ENCODE results near the gene SLC26A1. TPM values are rescaled to one million over a fixed set of nuclear protein-coding genes. Genes with fewer than 3 reads are reported as not detected.
A peak's percentile ranks its signal among the peaks of the same experiment; 100 is the strongest.
"Not testable (repeated sequence)": the region's sequence is repeated elsewhere in the genome, so short reads cannot be mapped to it uniquely, and the experiment has no call there.

Gene SLC26A1
- total RNA-seq, 2 experiments from 2014 or later = 0.25 to 0.65 TPM

GRCh38 chr4:985123-985830, 7.9 kb downstream of the SLC26A1 start:
- DNase-seq (peak; percentile 81), ATAC-seq (ENCODE audit: low read depth) (peak; percentile 48)
- Mint-ChIP-seq H3K4me1 (peaks cover 12% of the 10 kb centered on the region), H3K4me3 (peak overlapping the region; percentile 49), H3K27me3 (no peaks in the 10 kb centered on the region), H3K27ac (no peak overlapping the region), H3K9me3 (no peaks in the 10 kb centered on the region), H3K36me3 (no peaks in the 10 kb centered on the region)
- POLR2A ChIA-PET = no interaction called here

DNA sequence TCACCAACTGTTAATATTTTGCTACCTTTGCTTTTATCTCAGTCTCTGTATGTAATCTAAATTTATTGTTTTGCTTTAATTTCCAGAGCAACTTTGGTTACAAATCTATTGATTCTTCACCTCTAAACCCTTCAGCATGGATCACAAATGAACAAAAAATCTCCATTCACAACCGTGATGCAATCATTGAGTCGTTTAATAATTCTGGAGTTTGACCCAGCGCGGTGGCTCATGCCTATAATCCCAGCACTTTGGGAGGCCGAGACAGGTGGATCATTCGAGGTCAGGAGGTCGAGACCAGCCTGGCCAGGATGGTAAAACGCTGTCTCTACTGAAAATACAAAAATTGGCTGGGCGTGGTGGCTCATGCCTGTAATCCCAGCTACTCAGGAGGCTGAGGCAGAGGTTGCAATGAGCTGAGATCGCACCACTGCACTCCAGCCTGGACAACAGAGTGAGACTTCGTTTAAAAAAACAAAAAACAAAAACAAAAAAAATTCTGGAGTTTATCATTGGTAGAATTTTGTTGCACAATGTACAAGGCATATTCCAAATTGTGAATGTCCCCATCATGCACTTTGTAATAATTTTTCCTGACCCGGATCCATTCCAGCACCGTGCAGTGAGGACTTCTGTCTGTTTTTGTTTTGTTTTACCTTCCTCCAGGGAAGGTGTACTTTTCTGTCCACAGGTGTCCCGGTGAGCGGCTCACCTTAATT, 8.7 kb downstream of the SLC26A1 start:
- DNase-seq (no peak), ATAC-seq (ENCODE audit: low read depth) (no peak)
- peak overlapping the region; percentile 49 for H3K4me3 Mint-ChIP-seq
- no peak overlapping the region for H3K27ac Mint-ChIP-seq
- peaks cover 12% of the 10 kb centered on the region for H3K4me1 Mint-ChIP-seq
- H3K9me3 Mint-ChIP-seq = no peaks in the 10 kb centered on the region
- no peaks in the 10 kb centered on the region for H3K36me3 Mint-ChIP-seq
- POLR2A ChIA-PET = no interaction called here
- no peaks in the 10 kb centered on the region for H3K27me3 Mint-ChIP-seq

DNA sequence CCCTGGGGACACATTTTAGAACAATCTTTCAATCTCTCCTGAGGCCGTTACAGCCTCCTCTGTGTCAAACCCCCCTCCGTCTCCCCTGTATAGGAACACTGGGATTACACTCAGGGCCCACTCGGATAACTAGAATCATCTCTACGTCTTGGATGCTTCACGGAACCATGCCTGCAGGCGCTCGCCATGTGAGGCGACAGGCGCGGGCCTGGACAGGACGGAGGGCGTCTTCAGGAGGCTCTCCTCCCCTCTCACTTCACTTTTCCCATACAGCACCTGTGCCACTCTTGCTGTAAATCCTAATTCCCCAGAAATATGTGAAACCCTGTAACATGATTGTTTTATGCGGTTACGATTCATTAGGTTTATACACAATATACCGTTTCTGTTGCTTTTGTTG, 10.4 kb downstream of the SLC26A1 start:
- Mint-ChIP-seq H3K27me3 (no peaks in the 10 kb centered on the region), H3K4me1 (peaks cover 12% of the 10 kb centered on the region), H3K9me3 (no peaks in the 10 kb centered on the region), H3K4me3 (no peak overlapping the region), H3K36me3 (no peaks in the 10 kb centered on the region), H3K27ac (no peak overlapping the region)
- DNase-seq = no peak
- POLR2A ChIA-PET = no interaction called here
- ATAC-seq (ENCODE audit: low read depth) = no peak

DNA sequence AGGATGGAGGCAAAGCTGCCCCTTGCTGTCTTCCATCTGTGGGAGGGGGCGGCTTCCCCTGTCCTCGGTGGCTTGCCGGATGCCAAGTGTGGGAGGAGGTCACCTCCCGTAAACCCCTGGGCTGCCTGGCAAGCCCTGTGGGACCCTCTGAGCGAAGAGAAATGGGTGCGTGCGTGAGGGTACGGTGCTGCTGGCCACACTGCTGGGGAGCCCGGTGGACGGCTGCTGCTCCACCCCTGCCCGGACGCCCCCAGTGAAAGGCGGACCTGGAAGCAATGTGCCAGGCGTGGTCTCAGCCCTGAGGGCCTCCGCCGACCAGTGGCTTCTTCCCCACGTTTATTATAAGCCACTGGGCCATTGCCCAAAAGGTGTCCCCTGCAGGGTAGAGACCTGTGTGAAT, 10.9 kb downstream of the SLC26A1 start:
- no peak for DNase-seq
- H3K4me1 Mint-ChIP-seq = peaks cover 12% of the 10 kb centered on the region
- ATAC-seq (ENCODE audit: low read depth) = no peak
- H3K4me3 Mint-ChIP-seq = no peak overlapping the region
- no peak overlapping the region for H3K27ac Mint-ChIP-seq
- POLR2A ChIA-PET = no interaction called here
- no peaks in the 10 kb centered on the region for H3K27me3 Mint-ChIP-seq
- no peaks in the 10 kb centered on the region for H3K9me3 Mint-ChIP-seq
- H3K36me3 Mint-ChIP-seq = no peaks in the 10 kb centered on the region

GRCh38 chr4:978957-979701, 14.1 kb downstream of the SLC26A1 start:
- Mint-ChIP-seq H3K36me3 (no peaks in the 10 kb centered on the region), H3K27me3 (no peaks in the 10 kb centered on the region), H3K4me3 (no peak overlapping the region), H3K4me1 (peaks cover 4% of the 10 kb centered on the region), H3K9me3 (no peaks in the 10 kb centered on the region), H3K27ac (no peak overlapping the region)
- ATAC-seq (ENCODE audit: low read depth) (no peak), DNase-seq (no peak)
- POLR2A ChIA-PET = no interaction called here

- H3K9me3 Mint-ChIP-seq; H3K4me1 Mint-ChIP-seq; DNase-seq; ATAC-seq (ENCODE audit: low read depth); H3K27me3 Mint-ChIP-seq; H3K36me3 Mint-ChIP-seq; H3K4me3 Mint-ChIP-seq; POLR2A ChIA-PET; H3K27ac Mint-ChIP-seq: not testable (repeated sequence)
Measured at GRCh38 chr4:976016-976415, 17.2 kb downstream of the SLC26A1 start.

DNA sequence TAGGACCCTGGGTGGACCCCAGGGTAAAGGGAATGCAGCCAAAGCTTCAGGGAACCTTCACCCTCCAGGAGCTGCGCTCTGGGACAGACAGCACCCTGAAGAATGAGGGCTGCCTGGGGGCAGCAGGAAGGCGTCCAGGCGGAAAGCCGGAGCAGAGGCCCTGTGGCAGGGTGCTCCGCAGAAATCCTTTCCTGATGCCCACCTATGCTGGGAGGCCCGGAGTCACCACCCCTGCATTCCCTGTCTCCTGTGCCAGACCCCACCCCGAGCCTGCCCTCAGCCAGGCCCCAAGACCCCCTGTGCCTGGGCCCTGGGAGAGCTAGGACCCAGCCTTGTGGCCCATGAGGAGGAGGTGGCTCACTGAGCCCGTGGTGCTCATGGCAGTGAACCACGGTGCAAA, 18.5 kb downstream of the SLC26A1 start:
- no peak overlapping the region for H3K27ac Mint-ChIP-seq
- peaks cover 11% of the 10 kb centered on the region for H3K4me1 Mint-ChIP-seq
- ATAC-seq (ENCODE audit: low read depth) (no peak), DNase-seq (no peak)
- no peaks in the 10 kb centered on the region for H3K9me3 Mint-ChIP-seq
- H3K36me3 Mint-ChIP-seq = no peaks in the 10 kb centered on the region
- POLR2A ChIA-PET = interaction anchor here (0.5 kb wide), 1 partner anchor 35 kb away, joined by 3 read pairs; no protein-coding TSS in a partner anchor
- no peaks in the 10 kb centered on the region for H3K27me3 Mint-ChIP-seq
- no peak overlapping the region for H3K4me3 Mint-ChIP-seq

DNA sequence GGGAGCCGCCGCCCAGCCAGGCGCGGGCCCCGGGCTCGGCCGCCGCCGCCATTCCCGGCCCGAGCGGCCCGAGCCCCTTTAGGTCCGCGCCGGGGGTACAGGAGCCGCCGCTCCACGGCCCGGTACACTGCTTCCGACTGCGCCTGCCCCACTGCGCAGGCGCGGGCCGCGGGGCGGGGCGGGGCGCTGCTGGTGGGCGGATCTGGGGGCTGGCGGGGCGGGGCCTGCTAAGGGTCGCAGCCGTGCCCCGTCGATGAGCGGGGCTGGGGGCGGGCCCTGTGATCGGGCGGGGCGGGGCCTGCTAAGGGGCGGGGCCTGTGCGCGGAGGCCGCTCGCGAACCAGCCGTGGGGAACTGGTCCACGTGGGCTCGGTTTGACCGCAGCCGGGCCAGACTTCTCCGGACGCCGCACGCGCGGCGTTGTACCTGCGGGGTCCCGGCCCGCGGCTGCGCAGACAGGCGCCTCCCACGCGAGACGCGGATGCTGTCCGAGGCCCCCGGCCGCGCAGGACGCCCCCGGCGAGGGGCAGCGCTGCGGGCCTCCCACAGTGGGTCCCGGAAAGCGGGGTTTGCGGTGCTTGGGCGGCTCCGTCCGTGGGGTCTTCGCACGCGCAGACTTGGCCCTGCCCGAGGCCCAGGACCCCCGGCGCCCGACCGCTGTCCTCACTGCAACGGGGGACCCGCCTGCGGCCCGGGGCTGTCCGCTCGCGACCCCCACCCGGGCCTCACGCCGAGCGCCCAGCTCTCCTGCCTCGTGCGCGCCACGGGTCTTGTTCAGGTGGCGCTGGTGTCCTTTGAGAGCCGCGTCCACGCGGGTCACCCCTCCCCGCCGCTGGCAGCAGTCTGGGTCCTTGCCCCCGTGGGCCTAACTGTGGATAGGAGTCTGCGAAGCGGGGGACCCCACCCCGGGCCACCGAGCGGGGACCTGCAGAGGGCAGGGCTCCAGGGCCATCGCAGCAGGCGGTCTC, 19.5 kb downstream of the SLC26A1 start, which contains the start of gene DGKQ:
DGKQ (minus strand) TSS at position 139 of the 967 bp plus-strand sequence; CDS start at position 52, 87 bp downstream.
- no peaks in the 10 kb centered on the region for H3K27me3 Mint-ChIP-seq
- peaks cover 11% of the 10 kb centered on the region for H3K4me1 Mint-ChIP-seq
- no peak within 1 kb of the TSS for H3K27ac Mint-ChIP-seq
- DNase-seq = peak; percentile 93
- peak within 1 kb of the TSS; percentile 58 for H3K4me3 Mint-ChIP-seq
- ATAC-seq (ENCODE audit: low read depth) = peak; percentile 87
- no peaks in the 10 kb centered on the region for H3K36me3 Mint-ChIP-seq
- POLR2A ChIA-PET = interaction anchor here (1.2 to 2.0 kb wide), 2 partner anchors 42 to 199 kb away, joined by 3 to 6 read pairs; partner anchors contain the start of genes GAK and TMEM175
- H3K9me3 Mint-ChIP-seq = no peaks in the 10 kb centered on the region

DNA sequence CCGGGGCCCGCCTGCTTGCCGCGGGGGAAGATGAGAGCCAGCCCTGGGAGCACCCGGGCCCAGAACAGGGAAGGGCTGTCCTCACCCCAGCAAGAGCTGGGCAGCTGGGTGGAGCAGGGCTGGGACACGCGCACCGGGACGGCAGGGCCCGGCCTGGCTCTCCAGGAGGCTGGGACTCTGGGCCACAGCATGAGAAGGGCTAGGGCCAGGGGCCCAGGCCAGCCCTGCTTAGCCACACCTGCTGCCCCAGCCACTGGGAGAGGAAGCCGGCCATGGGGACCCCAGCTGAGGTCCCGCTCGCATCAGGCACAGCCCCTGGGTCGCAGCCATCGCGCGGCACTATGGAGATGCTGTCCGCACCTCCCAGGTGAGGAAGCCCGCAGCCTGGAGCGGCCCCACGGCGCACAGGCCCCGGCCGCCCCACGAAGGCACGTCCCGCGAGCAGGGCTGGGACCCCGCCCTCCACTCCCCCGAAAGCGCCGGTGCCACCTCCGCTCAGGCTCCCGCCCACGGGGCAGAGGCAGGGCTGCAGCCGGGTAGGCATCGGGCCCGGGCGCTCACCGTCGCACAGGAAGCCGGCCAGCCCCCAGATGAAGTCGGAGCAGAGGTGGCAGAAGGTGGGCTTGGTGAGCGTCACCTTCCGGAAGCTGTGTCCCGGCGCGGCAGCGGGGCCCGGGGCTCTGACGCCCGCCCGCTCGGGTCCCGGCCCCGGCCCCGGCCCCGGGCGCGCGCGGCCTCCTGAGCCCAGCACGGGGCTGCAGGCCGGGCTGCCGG, 20.4 kb downstream of the SLC26A1 start:
- Mint-ChIP-seq H3K4me1 (peaks cover 11% of the 10 kb centered on the region), H3K27ac (no peak overlapping the region), H3K36me3 (no peaks in the 10 kb centered on the region), H3K9me3 (no peaks in the 10 kb centered on the region), H3K27me3 (no peaks in the 10 kb centered on the region), H3K4me3 (peak overlapping the region; percentile 58)
- peak; percentile 70 for DNase-seq
- POLR2A ChIA-PET = interaction anchor here (1.2 to 2.0 kb wide), 2 partner anchors 41 to 198 kb away, joined by 3 to 6 read pairs; partner anchors contain the start of genes GAK and TMEM175
- ATAC-seq (ENCODE audit: low read depth) = peak; percentile 49

DNA sequence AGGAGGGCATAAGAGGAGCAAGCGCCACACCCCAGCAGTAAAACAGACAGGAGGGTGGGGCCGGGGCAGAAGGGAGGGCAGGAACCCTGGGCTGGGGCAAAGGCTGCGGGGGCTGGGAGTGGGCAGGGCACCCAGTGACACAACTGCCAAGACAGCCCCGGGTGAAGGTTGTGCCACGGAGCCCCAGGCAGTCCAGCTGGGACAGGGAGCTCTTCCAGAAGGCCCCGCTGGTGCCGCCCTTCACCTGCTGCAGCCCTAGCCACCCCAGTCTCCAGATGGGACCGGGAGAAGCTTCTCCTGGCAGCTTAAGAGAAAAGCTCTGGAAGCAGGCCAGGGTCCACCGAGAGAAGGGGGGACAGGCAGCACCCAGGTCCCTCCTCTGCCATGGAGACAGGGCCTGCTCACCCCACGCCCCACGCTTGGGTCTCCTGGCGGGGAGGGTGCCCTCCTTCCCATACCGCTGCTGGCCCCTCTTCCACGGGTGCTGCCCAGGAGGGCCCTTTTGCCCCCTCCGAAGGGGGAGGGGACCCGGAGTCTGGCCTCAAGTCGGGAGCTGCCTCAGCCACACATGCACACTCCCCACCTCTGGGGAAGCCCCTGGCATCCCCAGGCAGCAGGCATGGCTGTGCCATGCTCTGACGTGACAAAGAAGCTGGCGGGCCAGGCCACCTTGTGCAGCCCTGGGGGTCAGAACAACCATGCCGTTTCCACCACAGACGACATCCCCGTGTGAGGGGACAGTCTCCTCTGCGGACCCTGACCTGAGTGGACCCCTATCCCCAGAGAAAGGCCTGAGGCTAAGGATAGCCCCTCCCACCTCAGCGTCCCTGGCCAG, 21.3 kb downstream of the SLC26A1 start:
- ATAC-seq (ENCODE audit: low read depth) = no peak
- no peak overlapping the region for H3K27ac Mint-ChIP-seq
- peaks cover 11% of the 10 kb centered on the region for H3K4me1 Mint-ChIP-seq
- H3K9me3 Mint-ChIP-seq = no peaks in the 10 kb centered on the region
- no peak for DNase-seq
- no peaks in the 10 kb centered on the region for H3K36me3 Mint-ChIP-seq
- peak overlapping the region; percentile 58 for H3K4me3 Mint-ChIP-seq
- H3K27me3 Mint-ChIP-seq = no peaks in the 10 kb centered on the region
- POLR2A ChIA-PET = interaction anchor here (2.0 kb wide), 1 partner anchor 40 kb away, joined by 6 read pairs; the partner anchor contains the start of genes GAK and TMEM175

GRCh38 chr4:970854-971520, 22.2 kb downstream of the SLC26A1 start:
- Mint-ChIP-seq H3K36me3 (peaks cover under 1% of the 10 kb centered on the region), H3K9me3 (no peaks in the 10 kb centered on the region), H3K27me3 (no peaks in the 10 kb centered on the region), H3K4me3 (peak overlapping the region; percentile 22), H3K27ac (no peak overlapping the region), H3K4me1 (peaks cover 7% of the 10 kb centered on the region)
- ATAC-seq (ENCODE audit: low read depth) (no peak), DNase-seq (no peak)
- POLR2A ChIA-PET = interaction anchor here (1.0 kb wide), 1 partner anchor 41 kb away, joined by 3 read pairs; no protein-coding TSS in a partner anchor

All from activated naive CD8-positive, alpha-beta T cell treated with anti-CD3 and anti-CD28 coated beads, Interleukin-2, amount 10 ng/mL, durations not matched to agents 7 days and 5 days (primary cell).